Rectal smooth muscle tissue (tissue), 1 donor: Measurements from ENCODE around the gene SCP2.

ENCODE experiments used
- H3K27ac ChIP-seq: one replicate; pipeline ENCODE4 v1.7.0; 2013; ENCODE audit warnings: low read depth, low read length, inconsistent platforms
- H3K27me3 ChIP-seq: one replicate; pipeline ENCODE4 v1.7.0; 2013; ENCODE audit warnings: low read length; ENCODE audit not compliant: control insufficient read depth, insufficient read depth
- H3K36me3 ChIP-seq: one replicate; pipeline ENCODE4 v1.7.0; 2013; ENCODE audit warnings: low read length; ENCODE audit not compliant: control insufficient read depth, insufficient read depth
- H3K4me1 ChIP-seq: one replicate; pipeline ENCODE4 v1.7.0; 2013; ENCODE audit warnings: low read length; ENCODE audit not compliant: control insufficient read depth, insufficient read depth
- H3K4me3 ChIP-seq: one replicate; pipeline ENCODE4 v1.7.0; 2013; ENCODE audit warnings: low read length
- H3K9ac ChIP-seq: one replicate; pipeline ENCODE4 v1.7.0; 2013; ENCODE audit warnings: low read length

The SCP2 gene

DNA sequence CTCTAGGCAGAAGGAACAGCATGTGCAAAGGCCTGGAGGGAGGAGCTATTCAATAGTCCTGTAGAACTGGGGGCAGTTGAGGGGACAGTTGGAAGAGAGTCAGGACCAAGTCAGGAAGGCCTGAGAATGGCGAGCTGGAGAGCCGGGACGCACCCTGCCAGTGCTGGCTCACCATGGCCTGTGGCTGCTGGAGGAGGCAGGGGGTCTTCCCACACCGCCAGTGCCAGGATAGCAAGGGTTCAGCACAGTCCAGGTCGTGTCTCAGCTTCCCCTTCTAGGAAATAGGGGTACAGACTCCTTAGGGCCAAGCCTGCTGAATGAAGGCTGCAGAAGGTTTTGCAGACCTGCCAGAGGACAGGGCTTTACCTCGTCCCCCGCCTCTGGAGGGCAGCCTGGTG, 142.2 kb downstream of the SCP2 start:
- Histone ChIP-seq H3K9ac (no peak overlapping the region), H3K4me1 (no peaks in the 10 kb centered on the region), H3K36me3 (no peaks in the 10 kb centered on the region), H3K27me3 (no peaks in the 10 kb centered on the region), H3K4me3 (no peak overlapping the region), H3K27ac (no peak overlapping the region)

DNA sequence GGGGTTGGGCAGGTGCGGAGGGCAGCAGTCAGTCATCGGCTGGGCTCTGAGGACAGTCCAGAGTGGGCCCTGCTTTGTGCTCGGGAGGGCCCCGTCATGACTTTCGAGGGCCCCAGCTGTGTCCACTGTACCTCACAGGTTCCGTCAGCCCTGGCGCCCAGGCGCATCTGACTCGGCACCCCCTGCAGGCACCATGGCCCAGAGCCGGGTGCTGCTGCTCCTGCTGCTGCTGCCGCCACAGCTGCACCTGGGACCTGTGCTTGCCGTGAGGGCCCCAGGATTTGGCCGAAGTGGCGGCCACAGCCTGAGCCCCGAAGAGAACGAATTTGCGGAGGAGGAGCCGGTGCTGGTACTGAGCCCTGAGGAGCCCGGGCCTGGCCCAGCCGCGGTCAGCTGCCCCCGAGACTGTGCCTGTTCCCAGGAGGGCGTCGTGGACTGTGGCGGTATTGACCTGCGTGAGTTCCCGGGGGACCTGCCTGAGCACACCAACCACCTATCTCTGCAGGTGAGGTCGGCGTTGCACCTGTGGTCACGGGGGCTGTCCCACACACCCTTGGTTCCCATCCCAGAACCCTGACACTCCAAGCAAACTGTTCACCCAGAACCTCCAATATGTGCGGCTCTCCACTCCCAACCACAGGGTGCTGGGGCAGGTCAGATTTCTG, 142.7 kb downstream of the SCP2 start:
- H3K27ac ChIP-seq, result no peak overlapping the region
- H3K4me1 ChIP-seq, result peaks cover 2% of the 10 kb centered on the region
- H3K4me3 ChIP-seq, result no peak overlapping the region
- H3K9ac ChIP-seq, result no peak overlapping the region
- H3K36me3 ChIP-seq, result no peaks in the 10 kb centered on the region
- no peaks in the 10 kb centered on the region for H3K27me3 ChIP-seq

DNA sequence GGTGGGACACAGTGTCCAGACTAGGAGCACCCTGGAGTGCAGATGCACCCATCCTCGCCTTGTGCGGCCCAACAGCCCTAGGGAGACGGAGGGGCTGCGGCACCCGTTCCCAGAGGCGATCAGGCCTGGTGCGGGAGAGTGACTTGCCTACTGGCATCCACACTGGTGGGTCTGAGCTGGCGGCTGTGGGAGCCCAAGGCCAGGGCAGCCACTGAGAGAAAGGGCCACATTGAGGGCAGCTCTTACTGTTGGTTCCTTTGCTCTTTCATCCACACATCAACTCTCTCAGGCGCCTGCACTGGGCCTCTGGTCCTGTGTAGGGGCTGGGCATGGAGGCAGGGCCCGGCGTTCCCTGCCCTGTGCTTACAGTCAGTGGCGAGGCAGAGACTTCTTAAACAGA, 143.5 kb downstream of the SCP2 start:
- Histone ChIP-seq H3K27ac (no peak overlapping the region), H3K27me3 (no peaks in the 10 kb centered on the region), H3K9ac (no peak overlapping the region), H3K4me3 (no peak overlapping the region), H3K4me1 (peaks cover 2% of the 10 kb centered on the region), H3K36me3 (no peaks in the 10 kb centered on the region)

DNA sequence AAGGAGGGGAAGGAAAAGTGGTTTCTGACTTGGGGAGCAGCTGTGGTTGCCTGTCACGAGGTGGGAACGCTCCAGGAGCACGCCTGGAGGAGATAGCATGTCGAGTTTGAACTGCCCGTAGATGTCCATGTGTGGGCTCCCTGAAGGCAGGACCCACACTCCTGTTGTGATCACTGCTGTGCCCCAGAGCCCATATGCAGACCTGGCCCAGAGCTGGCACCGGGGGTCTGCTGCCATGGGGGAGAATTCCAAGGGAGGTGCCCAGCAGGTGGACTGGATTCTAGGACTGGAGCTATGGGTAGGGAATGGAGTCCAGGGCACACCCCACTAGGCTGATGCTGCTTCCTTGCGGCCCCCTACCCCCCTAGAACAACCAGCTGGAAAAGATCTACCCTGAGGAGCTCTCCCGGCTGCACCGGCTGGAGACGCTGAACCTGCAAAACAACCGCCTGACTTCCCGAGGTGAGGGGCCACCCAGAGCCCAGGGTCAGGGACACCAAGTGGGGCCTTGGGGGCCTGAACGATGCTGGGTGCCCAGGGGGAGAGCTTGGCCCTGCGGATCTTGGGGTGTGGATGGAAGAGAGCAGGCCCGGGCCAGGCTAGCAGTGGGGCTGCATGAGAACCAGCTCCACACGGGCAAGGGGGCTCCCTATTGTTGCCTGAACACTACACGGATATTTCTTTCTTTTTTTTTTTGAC, 144.2 kb downstream of the SCP2 start:
- peaks cover 2% of the 10 kb centered on the region for H3K4me1 ChIP-seq
- H3K27ac ChIP-seq, result no peak overlapping the region
- no peak overlapping the region for H3K4me3 ChIP-seq
- H3K27me3 ChIP-seq, result no peaks in the 10 kb centered on the region
- H3K36me3 ChIP-seq, result no peaks in the 10 kb centered on the region
- H3K9ac ChIP-seq, result no peak overlapping the region

DNA sequence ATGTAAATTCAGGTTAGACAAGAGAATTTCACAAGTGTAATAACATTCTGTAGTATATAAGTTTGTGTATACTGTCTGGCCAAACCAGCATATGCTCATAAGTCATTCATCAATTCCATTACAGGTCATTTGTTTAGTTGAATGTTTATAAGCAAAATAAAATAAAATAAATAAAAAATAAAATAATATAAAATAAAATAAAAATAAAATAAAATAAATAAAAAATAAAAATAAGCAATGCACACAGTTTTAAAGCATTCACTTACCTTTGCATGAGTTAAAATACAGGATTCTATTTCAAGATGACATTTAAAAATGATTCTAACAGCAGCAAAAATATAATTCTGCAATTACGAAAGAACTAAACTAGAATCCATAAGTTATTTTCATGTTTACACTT, 144.8 kb downstream of the SCP2 start:
- Histone ChIP-seq H3K4me1 (peaks cover 2% of the 10 kb centered on the region), H3K4me3 (no peak overlapping the region), H3K36me3 (no peaks in the 10 kb centered on the region), H3K9ac (no peak overlapping the region), H3K27ac (no peak overlapping the region), H3K27me3 (no peaks in the 10 kb centered on the region)

DNA sequence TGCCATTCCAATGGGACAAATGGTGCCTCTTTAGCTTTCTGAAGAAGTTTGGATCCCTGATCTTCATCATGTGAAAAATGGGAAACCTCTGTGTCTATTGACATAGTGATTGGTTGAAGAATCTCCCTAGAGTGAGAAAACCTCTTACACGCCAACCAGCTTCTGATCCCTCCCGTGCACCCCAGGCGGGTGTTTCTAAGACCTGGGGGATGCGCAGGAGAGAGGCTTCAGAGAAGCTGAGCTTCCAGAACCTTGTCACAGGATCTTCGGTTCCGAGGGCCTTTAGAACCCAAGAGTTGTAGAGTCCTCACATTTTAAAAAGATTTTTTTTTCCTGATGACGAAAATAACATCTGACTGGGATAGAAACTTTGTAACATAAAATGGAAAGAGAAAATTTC, 146.2 kb downstream of the SCP2 start:
- Histone ChIP-seq H3K4me3 (no peak overlapping the region), H3K27me3 (no peaks in the 10 kb centered on the region), H3K4me1 (peaks cover 2% of the 10 kb centered on the region), H3K36me3 (no peaks in the 10 kb centered on the region), H3K27ac (no peak overlapping the region), H3K9ac (no peak overlapping the region)

DNA sequence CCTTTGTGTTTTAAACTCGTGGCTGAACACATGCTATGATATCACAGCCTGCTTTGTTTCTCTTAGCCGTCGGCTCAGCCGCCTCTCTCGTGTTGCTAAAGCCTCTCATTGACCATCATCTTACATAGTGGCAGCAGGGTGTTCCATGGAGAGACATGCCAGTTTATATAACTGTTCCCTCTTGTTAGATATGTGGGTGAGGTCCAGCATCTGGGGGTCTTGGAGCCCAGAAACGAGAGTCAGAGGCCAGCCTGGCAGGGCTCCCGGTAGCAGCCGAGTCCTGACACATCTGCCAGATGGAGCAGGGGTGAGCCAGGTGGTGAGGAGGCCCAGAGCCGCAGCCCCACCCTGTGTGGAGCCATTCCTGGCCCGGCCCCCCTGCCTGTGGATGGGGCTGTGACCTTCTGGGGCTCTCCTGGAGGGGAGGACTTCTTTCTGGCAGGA, 146.8 kb downstream of the SCP2 start:
- H3K4me3 ChIP-seq, result no peak overlapping the region
- peaks cover 3% of the 10 kb centered on the region for H3K36me3 ChIP-seq
- H3K27ac ChIP-seq, result peak overlapping the region; percentile 16
- no peaks in the 10 kb centered on the region for H3K27me3 ChIP-seq
- H3K9ac ChIP-seq, result no peak overlapping the region
- H3K4me1 ChIP-seq, result peaks cover 2% of the 10 kb centered on the region

DNA sequence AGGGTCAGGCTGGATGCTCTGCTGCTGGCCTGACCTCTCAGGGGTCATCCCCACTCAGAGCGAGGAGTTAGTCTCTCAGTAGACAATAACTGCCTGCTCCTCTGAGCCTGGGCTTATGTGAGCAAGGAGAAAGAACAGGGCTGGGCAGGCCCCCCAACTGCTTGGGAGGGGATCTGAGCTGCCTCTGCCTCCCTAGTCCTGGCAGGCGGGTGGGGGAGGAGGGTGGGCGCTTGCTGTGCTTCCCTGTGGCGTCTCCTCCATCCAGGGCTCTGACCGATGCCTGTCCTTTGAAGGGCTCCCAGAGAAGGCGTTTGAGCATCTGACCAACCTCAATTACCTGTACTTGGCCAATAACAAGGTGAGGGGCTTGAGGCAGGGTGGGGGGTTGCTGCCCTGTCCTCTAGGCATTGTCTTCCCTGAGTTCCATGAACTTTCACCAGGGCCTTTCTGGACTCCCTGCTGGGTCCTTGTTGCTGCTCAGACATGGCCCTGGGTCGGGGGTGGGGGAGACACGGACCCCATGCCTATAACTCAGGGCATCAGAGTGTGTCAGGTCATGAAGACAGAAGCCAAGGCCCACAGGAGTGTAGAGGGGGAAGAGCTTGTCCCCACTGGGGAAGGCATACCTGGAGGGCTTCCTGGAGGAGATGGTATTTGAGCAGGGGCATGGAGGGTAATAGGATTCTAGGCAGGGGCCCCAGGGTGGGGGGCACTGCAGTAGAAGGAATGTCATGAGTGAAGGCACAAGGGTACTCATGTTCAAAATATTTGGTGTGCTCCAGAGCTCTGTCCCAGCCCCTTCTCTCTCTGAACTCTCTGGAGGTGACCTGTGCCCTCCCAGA, 147.5 kb downstream of the SCP2 start:
- H3K27ac ChIP-seq, result peak overlapping the region; percentile 16
- H3K9ac ChIP-seq, result no peak overlapping the region
- H3K36me3 ChIP-seq, result peaks cover 5% of the 10 kb centered on the region
- H3K27me3 ChIP-seq, result peaks cover 2% of the 10 kb centered on the region
- H3K4me1 ChIP-seq, result peaks cover 2% of the 10 kb centered on the region
- no peak overlapping the region for H3K4me3 ChIP-seq

DNA sequence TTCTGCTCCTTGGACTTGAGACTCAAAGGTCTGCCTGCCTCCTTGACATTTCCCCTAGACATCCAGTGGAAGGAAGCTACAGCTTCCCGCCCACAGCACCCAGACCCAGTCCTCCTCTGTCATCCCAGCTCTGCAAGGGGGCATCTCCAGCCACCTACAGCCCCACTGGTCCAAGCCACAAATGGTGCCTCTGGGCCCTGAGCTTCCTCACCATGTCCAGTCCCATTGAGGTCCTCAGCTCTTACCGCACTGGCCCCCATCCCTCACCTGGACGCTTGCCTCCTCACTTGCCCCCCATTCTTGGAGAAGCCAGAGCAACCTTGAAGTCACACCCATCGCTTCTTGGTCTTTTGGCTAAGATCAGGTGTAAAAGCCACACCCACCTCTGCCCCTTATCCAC, 148.1 kb downstream of the SCP2 start:
- no peak overlapping the region for H3K27ac ChIP-seq
- peaks cover 2% of the 10 kb centered on the region for H3K27me3 ChIP-seq

DNA sequence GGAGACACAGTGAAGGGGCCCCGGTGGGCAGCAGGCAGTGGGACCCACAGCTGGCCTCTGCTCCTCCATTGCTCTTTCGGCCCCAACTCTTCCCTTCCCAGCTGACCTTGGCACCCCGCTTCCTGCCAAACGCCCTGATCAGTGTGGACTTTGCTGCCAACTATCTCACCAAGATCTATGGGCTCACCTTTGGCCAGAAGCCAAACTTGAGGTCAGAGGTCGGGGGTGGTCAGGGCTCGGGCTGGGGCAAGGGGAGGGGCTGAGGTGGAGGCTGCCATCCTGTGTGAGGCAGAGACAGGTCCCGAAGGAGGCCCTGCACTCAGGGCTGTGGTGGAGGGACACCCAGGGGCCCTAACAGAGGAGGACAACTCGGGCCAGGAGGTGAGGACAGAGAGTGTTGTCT, 148.7 kb downstream of the SCP2 start:
- peaks cover 2% of the 10 kb centered on the region for H3K4me1 ChIP-seq
- H3K36me3 ChIP-seq, result peaks cover 5% of the 10 kb centered on the region
- no peak overlapping the region for H3K4me3 ChIP-seq
- no peak overlapping the region for H3K27ac ChIP-seq
- H3K27me3 ChIP-seq, result peaks cover 2% of the 10 kb centered on the region
- H3K9ac ChIP-seq, result no peak overlapping the region

More for the DNA sequence above, 148.1 kb downstream of the SCP2 start:
- Histone ChIP-seq H3K36me3 (peaks cover 5% of the 10 kb centered on the region), H3K9ac (no peak overlapping the region), H3K4me3 (no peak overlapping the region), H3K4me1 (peaks cover 2% of the 10 kb centered on the region)

DNA sequence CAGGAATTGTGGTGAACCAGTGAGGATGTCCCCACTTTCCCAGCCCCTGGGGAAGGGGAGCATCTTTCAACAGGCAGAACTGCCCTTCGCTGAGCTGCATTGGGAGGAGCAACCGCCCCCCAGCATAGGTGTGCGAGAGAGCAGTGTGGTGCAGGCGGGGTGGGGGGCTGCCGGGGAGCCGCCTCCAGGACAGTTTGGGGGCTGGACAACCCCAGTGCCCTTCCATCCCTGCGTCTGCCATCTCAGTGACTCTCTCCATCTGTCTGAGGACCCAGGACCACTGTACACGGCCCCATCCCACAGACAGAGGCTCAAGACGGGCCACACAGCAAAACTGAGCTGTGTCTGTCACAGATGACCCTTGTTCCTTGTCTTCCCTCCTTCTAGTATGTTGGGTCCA, 149.1 kb downstream of the SCP2 start:
- Histone ChIP-seq H3K27ac (no peak overlapping the region), H3K36me3 (peaks cover 5% of the 10 kb centered on the region), H3K4me1 (peaks cover 2% of the 10 kb centered on the region), H3K4me3 (no peak overlapping the region), H3K27me3 (peaks cover 2% of the 10 kb centered on the region), H3K9ac (no peak overlapping the region)

DNA sequence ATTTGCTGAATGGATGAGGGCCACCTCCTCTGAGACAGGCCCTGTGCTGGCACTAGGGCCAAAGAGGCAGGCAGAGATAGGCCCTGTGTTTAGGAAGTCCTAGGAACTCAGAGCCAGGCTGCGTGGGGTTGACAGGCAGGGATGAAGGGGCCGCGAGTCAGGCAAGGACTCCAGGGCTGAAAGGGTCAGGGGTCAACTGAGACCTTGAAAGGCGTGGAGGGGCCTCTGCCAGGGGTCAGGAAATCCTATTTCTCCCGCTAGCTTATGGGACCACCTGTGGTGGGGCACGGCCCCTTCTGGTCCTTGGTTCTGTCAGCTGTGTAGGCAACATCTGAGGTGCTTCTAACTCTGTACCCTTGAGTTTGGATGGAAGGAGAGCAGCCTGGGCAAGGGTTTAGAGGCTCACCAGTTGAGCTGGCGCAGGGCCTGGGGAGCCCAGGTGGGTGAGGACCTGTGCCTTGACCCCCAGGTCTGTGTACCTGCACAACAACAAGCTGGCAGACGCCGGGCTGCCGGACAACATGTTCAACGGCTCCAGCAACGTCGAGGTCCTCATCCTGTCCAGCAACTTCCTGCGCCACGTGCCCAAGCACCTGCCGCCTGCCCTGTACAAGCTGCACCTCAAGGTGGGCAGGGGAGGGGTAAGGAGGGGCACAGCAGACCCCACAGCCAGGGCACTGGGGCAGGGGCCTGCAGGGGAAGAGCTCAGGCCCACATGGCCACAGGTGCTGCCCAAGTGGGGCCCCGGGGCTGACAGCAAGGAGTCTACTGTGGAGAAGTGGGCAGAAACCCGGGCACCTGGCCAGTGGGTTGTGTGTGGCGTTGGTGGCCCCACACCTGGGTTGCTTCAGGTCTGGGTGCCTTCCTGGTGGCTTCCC, 149.9 kb downstream of the SCP2 start:
- Histone ChIP-seq H3K4me1 (peaks cover 2% of the 10 kb centered on the region), H3K36me3 (peaks cover 5% of the 10 kb centered on the region), H3K9ac (no peak overlapping the region), H3K27ac (no peak overlapping the region), H3K4me3 (no peak overlapping the region), H3K27me3 (peaks cover 2% of the 10 kb centered on the region)
